Trophoblast cell (in vitro differentiated cells and primary cell): ENCODE data around the gene ATP5PO.

ENCODE experiments used
- DNase-seq, 2 donors: peaks; one replicate each; pipeline ENCODE4 v3.0.0-alpha.2; 2016
- H2AFZ ChIP-seq: 2 replicates; pipeline ENCODE4 v1.6.1; 2013; ENCODE audit warnings: low read length, moderate library complexity, mild to moderate bottlenecking; ENCODE audit not compliant: insufficient read depth, poor library complexity
- H2AK5ac ChIP-seq: 2 replicates; pipeline ENCODE4 v1.6.1; 2013; ENCODE audit warnings: mild to moderate bottlenecking, low read length
- H2BK120ac ChIP-seq: 2 replicates; pipeline ENCODE4 v1.6.1; 2013; ENCODE audit warnings: low read length, mild to moderate bottlenecking, moderate library complexity; ENCODE audit not compliant: insufficient read depth, poor library complexity
- H2BK12ac ChIP-seq: 2 replicates; pipeline ENCODE4 v1.6.1; 2013; ENCODE audit warnings: mild to moderate bottlenecking, low read length, moderate library complexity
- H2BK5ac ChIP-seq: 2 replicates; pipeline ENCODE4 v1.6.1; 2013; ENCODE audit warnings: low read length, low read depth, moderate library complexity, mild to moderate bottlenecking; ENCODE audit not compliant: poor library complexity
- H3K14ac ChIP-seq: 2 replicates; pipeline ENCODE4 v1.6.1; 2013; ENCODE audit warnings: mild to moderate bottlenecking, low read length
- H3K18ac ChIP-seq: 2 replicates; pipeline ENCODE4 v1.6.1; 2013; ENCODE audit warnings: mild to moderate bottlenecking, low read length
- H3K23ac ChIP-seq: 2 replicates; pipeline ENCODE4 v1.6.1; 2013; ENCODE audit warnings: low read length
- H3K27ac ChIP-seq: 2 replicates; pipeline ENCODE4 v1.5.1; 2013; ENCODE audit warnings: low read depth, mild to moderate bottlenecking, inconsistent platforms, low read length, moderate library complexity
- H3K27me3 ChIP-seq: 2 replicates; pipeline ENCODE4 v1.6.1; 2013; ENCODE audit warnings: inconsistent platforms, mild to moderate bottlenecking, low read length, moderate library complexity; ENCODE audit not compliant: insufficient read depth
- H3K36me3 ChIP-seq, 2 experiments: 1 replicate in 1 of 2; 2 replicates in 1 of 2; pipeline ENCODE4 v1.6.1; 2013; ENCODE audit warnings: low read length in 2 of 2, mild to moderate bottlenecking in 2 of 2, moderate library complexity in 1 of 2; ENCODE audit not compliant: insufficient read depth in 2 of 2, control insufficient read depth in 1 of 2
- H3K4ac ChIP-seq: 2 replicates; pipeline ENCODE4 v1.6.1; 2013; ENCODE audit warnings: low read depth, mild to moderate bottlenecking, low read length, moderate library complexity
- H3K4me1 ChIP-seq, 2 experiments: 1 replicate in 1 of 2; 2 replicates in 1 of 2; pipeline ENCODE4 v1.6.1; 2013; ENCODE audit warnings: low read length in 2 of 2, mild to moderate bottlenecking in 2 of 2, moderate library complexity in 1 of 2; ENCODE audit not compliant: insufficient read depth in 2 of 2, control insufficient read depth in 1 of 2
- H3K4me2 ChIP-seq: 2 replicates; pipeline ENCODE4 v1.6.1; 2013; ENCODE audit warnings: inconsistent platforms, mild to moderate bottlenecking, low read length, moderate library complexity
- H3K4me3 ChIP-seq: 2 replicates; pipeline ENCODE4 v1.5.1; 2013; ENCODE audit warnings: mild to moderate bottlenecking, low read depth, low read length, inconsistent platforms
- H3K79me1 ChIP-seq: one replicate; pipeline ENCODE4 v1.6.1; 2013; ENCODE audit warnings: low read length
- H3K79me2 ChIP-seq: 2 replicates; pipeline ENCODE4 v1.6.1; 2013; ENCODE audit warnings: low read length, mild to moderate bottlenecking; ENCODE audit not compliant: control insufficient read depth, insufficient read depth, poor library complexity
- H3K9ac ChIP-seq: 2 replicates; pipeline ENCODE4 v1.6.1; 2013; ENCODE audit warnings: mild to moderate bottlenecking, low read length
- H3K9me3 ChIP-seq: 2 replicates; pipeline ENCODE4 v1.6.1; 2013; ENCODE audit warnings: low read depth, mild to moderate bottlenecking, control low read depth, inconsistent platforms, low read length; ENCODE audit not compliant: insufficient read depth
- H4K12ac ChIP-seq: 2 replicates; pipeline ENCODE4 v1.6.1; 2013; ENCODE audit warnings: low read depth, mild to moderate bottlenecking, low read length, moderate library complexity
- H4K8ac ChIP-seq: 2 replicates; pipeline ENCODE4 v1.6.1; 2013; ENCODE audit warnings: low read depth, mild to moderate bottlenecking, low read length, moderate library complexity
- H4K91ac ChIP-seq: one replicate; pipeline ENCODE4 v1.6.1; 2013; ENCODE audit warnings: low read depth, mild to moderate bottlenecking, low read length, moderate library complexity
- WGBS: extraction: QIAGEN DNeasy Blood & Tissue Kit; methylation state at CpG from one replicate; pipeline ENCODE4 v1.1.7; 2013; ENCODE audit warnings: missing lambda C conversion rate; ENCODE audit not compliant: insufficient read length, insufficient coverage; ENCODE audit errors: extremely low coverage; 5-methylcytosine and 5-hydroxymethylcytosine counted together

ATP5PO gene

GRCh38 chr21:33874161-33874560 lies 41.4 kb downstream of the ATP5PO start:
- no peak overlapping the region for H3K14ac ChIP-seq
- no peak overlapping the region for H4K91ac ChIP-seq
- peak in 1 of 2 donors; percentile 5 for DNase-seq
- no peak overlapping the region for H3K27ac ChIP-seq
- H3K9me3 ChIP-seq = no peaks in the 10 kb centered on the region
- no peaks in the 10 kb centered on the region for H3K79me1 ChIP-seq
- H3K4me1 ChIP-seq = no peaks in the 10 kb centered on the region
- no peak overlapping the region for H2BK12ac ChIP-seq
- no CpG with 5 or more reads among the region's 7 CpGs for WGBS
- no peak overlapping the region for H3K23ac ChIP-seq
- H3K18ac ChIP-seq = no peak overlapping the region
- H3K36me3 ChIP-seq = no peaks in the 10 kb centered on the region
- H3K27me3 ChIP-seq = no peaks in the 10 kb centered on the region
- no peak overlapping the region for H3K4me2 ChIP-seq
- H2BK5ac ChIP-seq = no peak overlapping the region
- no peak overlapping the region for H4K12ac ChIP-seq
- no peak overlapping the region for H2AFZ ChIP-seq
- H3K79me2 ChIP-seq = no peaks in the 10 kb centered on the region
- no peak overlapping the region for H3K4me3 ChIP-seq
- H2AK5ac ChIP-seq = no peak overlapping the region
- no peak overlapping the region for H4K8ac ChIP-seq
- no peak overlapping the region for H3K4ac ChIP-seq
- H2BK120ac ChIP-seq = no peak overlapping the region
- no peak overlapping the region for H3K9ac ChIP-seq

DNA sequence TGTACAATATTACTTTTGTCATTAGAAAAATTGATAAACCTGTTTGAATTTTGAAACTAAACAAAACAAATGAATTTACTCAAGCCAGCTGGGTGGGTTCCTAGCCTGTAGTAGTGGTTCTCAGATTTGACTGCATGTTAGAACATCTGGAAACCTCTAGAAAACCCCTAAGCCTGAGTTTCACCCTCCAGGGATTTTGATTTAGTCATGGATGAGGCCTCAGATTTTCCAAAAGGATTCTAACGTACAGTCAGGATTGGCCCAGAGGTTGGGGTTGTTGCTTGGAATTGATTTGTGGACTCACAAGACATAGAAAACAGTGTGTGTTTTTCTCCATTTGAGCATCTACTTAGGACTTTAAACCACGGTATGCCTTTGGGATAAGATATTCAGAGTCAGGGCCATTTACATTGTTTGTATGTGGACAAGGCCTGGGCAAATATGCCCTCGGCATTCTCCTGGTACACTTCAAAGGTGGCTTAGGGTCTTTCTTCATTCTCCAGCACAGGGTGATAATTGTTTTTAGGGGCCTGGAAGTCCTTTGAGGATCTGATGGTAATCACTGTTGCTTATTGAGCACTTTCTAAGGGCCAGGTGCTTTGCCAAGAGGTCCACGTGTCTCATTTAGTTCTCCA lies 42.6 kb downstream of the ATP5PO start:
- Histone ChIP-seq H3K27ac (no peak overlapping the region), H2BK12ac (no peak overlapping the region), H3K4ac (no peak overlapping the region), H3K14ac (no peak overlapping the region), H4K91ac (no peak overlapping the region), H3K9me3 (no peaks in the 10 kb centered on the region), H4K12ac (no peak overlapping the region), H2AFZ (no peak overlapping the region), H3K4me1 (no peaks in the 10 kb centered on the region), H3K4me3 (no peak overlapping the region), H2BK120ac (no peak overlapping the region), H3K36me3 (no peaks in the 10 kb centered on the region), H4K8ac (no peak overlapping the region), H3K9ac (no peak overlapping the region), H3K18ac (no peak overlapping the region), H3K27me3 (no peaks in the 10 kb centered on the region), H3K79me2 (no peaks in the 10 kb centered on the region), H2BK5ac (no peak overlapping the region), H2AK5ac (no peak overlapping the region), H3K4me2 (no peak overlapping the region), H3K23ac (no peak overlapping the region), H3K79me1 (no peaks in the 10 kb centered on the region)
- no CpG with 5 or more reads among the region's 4 CpGs for WGBS
- no peak for DNase-seq

- DNase-seq = peak in 1 of 2 donors; percentile 33
- Histone ChIP-seq H3K4ac (no peak overlapping the region), H3K9ac (no peak overlapping the region), H2BK5ac (no peak overlapping the region), H4K12ac (no peak overlapping the region), H3K79me2 (no peaks in the 10 kb centered on the region), H3K4me2 (no peak overlapping the region), H3K23ac (no peak overlapping the region), H3K27ac (no peak overlapping the region), H3K4me1 (no peaks in the 10 kb centered on the region), H2AFZ (no peak overlapping the region), H3K36me3 (no peaks in the 10 kb centered on the region), H4K91ac (no peak overlapping the region), H2BK120ac (no peak overlapping the region), H2AK5ac (no peak overlapping the region), H3K4me3 (no peak overlapping the region), H3K9me3 (no peaks in the 10 kb centered on the region), H3K27me3 (no peaks in the 10 kb centered on the region), H3K14ac (no peak overlapping the region), H2BK12ac (no peak overlapping the region), H4K8ac (no peak overlapping the region), H3K79me1 (no peaks in the 10 kb centered on the region), H3K18ac (no peak overlapping the region)
- no CpG with 5 or more reads among the region's 5 CpGs for WGBS
These were observed 44.4 kb downstream of the ATP5PO start for GRCh38 chr21:33871171-33871570.

DNA sequence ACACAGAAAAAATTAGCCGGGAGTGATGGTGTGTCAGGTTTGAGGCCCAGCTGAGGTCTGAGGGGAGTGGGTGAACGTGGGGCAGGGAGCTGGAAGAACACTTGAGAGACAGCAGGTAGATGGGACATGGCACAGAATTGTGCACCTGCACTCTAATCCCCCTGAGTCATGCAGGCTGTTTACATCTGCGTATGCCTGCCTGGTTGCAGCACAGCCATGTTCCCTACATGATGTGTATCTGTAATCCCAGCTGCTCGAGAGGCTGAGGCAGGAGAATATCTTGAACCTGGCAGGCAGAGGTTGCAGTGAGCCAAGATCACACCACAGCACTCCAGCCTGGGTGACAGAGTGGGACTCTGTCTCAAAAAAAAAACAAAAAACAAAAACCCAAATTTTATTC lies 44.8 kb downstream of the ATP5PO start:
- H3K9me3 ChIP-seq = no peaks in the 10 kb centered on the region
- H4K91ac ChIP-seq = no peak overlapping the region
- H3K79me2 ChIP-seq = no peaks in the 10 kb centered on the region
- H4K8ac ChIP-seq = no peak overlapping the region
- H3K4ac ChIP-seq = no peak overlapping the region
- no peak overlapping the region for H2BK12ac ChIP-seq
- no peak overlapping the region for H3K23ac ChIP-seq
- H3K4me1 ChIP-seq = no peaks in the 10 kb centered on the region
- no peak overlapping the region for H3K27ac ChIP-seq
- H2AFZ ChIP-seq = no peak overlapping the region
- WGBS = no CpG with 5 or more reads among the region's 4 CpGs
- no peak overlapping the region for H2BK5ac ChIP-seq
- H4K12ac ChIP-seq = no peak overlapping the region
- H3K27me3 ChIP-seq = no peaks in the 10 kb centered on the region
- no peaks in the 10 kb centered on the region for H3K79me1 ChIP-seq
- H3K36me3 ChIP-seq = no peaks in the 10 kb centered on the region
- no peak overlapping the region for H3K18ac ChIP-seq
- no peak overlapping the region for H2BK120ac ChIP-seq
- H3K14ac ChIP-seq = no peak overlapping the region
- no peak overlapping the region for H3K9ac ChIP-seq
- H2AK5ac ChIP-seq = no peak overlapping the region
- DNase-seq = no peak
- H3K4me3 ChIP-seq = no peak overlapping the region
- H3K4me2 ChIP-seq = no peak overlapping the region
